H1 (cell line): ENCODE data around the gene FANCI. TPM values are rescaled to one million over a fixed set of nuclear protein-coding genes. Genes with fewer than 3 reads are reported as not detected.

Experiments
- CBX8 ChIP-seq: fragments of 300-800, 300-1000 bp; sonication (generic); IDR thresholded peaks from 2 replicates; pipeline ENCODE4 v1.7.1; 2016; ENCODE audit warnings: low read depth, low read length, borderline replicate concordance
- CHD7 ChIP-seq: fragments of 300-600 bp; sonication (generic); IDR thresholded peaks from 2 replicates; pipeline ENCODE4 v1.7.1; 2012; ENCODE audit warnings: low read length, moderate library complexity, mild to moderate bottlenecking, inconsistent platforms; ENCODE audit not compliant: insufficient replicate concordance
- polyA plus RNA-seq, 7 experiments: library from polyadenylated mRNA; depleted of rRNA in 3 of 7; stranded (reverse) in 5 of 7; unstranded in 2 of 7; fragments of >200 nt in 5 of 7; fragments of 200-250 nt in 2 of 7; gene quantifications; 1 replicate in 5 of 7; 2 replicates in 1 of 7; 4 replicates in 1 of 7; pipeline versions ENCODE4 v1.2.1 to v1.2.3, GENCODE V29; 2011 to 2013; ENCODE audit warnings: missing spikeins in 2 of 7, mixed read lengths in 2 of 7
- total RNA-seq: library from RNA; stranded (reverse); fragmentation: NEBNext Ultra II Directional; extraction: Animal tissue kit (Norgen Biotek cat#: 25700); gene quantifications from 2 replicates; pipeline ENCODE4 v1.2.1, GENCODE V29; 2021

FANCI gene
- total and polyA plus RNA-seq, 2 of the 8 experiments (the other 6 are each of a cell fraction or from before 2014, with no cell fraction given): 37.8 to 115 TPM

DNA sequence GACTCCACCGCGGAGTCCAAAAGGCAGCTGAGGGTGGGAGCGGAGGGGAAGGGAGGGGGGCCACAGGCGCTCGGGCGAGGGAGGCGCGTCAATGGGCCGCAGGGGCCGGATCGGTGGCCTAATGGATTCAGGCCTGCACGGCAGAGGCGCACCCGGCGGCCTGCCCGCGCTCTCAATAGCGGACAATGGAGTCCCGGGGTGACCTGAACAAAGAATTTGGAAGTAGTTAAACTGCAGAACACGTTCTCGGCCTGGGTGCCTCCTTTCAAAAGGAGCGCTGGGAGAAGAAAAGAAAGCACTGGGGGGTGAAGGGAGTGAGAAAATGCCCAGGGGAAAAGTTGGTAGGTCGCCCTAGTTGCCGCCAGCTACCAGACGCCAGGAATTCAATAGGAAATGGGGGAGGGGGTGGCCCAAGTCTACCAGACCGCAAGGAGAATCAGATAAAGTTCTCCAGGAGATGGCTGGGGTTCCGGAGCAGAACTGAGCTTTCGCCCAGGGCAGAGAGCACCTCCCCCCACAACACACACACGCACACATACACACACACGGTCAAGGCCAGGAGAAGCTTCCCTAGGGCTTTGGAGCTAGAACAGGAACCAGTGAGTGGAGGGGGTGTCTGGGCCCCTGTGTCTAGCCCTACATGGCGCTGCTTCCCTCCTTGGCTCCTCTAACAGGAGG, 116.7 kb downstream of the FANCI start (continued):
- no peak for TF ChIP-seq CHD7
- TF ChIP-seq CBX8: no peak
